Measurements from ENCODE around the gene EFCAB9. TPM values are rescaled to one million over a fixed set of nuclear protein-coding genes. Genes with fewer than 3 reads are reported as not detected.
"Not testable (repeated sequence)": the region's sequence is repeated elsewhere in the genome, so short reads cannot be mapped to it uniquely, and the experiment has no call there.

EFCAB9 gene
- total RNA-seq, 4 donors from 2014 or later, result not detected

DNA sequence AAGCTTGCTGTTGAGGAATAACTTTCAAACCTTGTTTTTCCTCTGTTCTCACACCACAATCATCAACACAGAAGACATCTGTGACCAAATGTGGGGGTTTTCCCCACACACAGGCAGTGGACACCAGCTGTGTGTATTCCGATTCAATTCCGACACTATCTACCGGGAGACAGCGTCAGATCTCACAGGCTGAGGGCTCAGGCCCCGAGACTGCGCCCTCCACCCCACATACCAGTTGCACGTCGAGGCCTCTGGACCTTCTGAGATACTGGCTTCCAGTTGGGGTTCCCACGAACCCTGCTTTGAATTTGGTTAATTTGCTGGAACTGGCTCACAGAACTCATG lies 47.3 kb upstream of the EFCAB9 start:
- no peak for DNase-seq
- H3K27ac ChIP-seq, result no peak overlapping the region
- H3K4me1 ChIP-seq, result no peaks in the 10 kb centered on the region
- H3K9me3 ChIP-seq, result no peaks in the 10 kb centered on the region
- no peak overlapping the region for H3K4me3 ChIP-seq
- H3K27me3 ChIP-seq, result no peaks in the 10 kb centered on the region
- H3K36me3 ChIP-seq, result no peaks in the 10 kb centered on the region
- TF ChIP-seq POLR2A (IDR thresholded peaks at IDR 0.05), result no peak
- TF ChIP-seq, protein P1, sequence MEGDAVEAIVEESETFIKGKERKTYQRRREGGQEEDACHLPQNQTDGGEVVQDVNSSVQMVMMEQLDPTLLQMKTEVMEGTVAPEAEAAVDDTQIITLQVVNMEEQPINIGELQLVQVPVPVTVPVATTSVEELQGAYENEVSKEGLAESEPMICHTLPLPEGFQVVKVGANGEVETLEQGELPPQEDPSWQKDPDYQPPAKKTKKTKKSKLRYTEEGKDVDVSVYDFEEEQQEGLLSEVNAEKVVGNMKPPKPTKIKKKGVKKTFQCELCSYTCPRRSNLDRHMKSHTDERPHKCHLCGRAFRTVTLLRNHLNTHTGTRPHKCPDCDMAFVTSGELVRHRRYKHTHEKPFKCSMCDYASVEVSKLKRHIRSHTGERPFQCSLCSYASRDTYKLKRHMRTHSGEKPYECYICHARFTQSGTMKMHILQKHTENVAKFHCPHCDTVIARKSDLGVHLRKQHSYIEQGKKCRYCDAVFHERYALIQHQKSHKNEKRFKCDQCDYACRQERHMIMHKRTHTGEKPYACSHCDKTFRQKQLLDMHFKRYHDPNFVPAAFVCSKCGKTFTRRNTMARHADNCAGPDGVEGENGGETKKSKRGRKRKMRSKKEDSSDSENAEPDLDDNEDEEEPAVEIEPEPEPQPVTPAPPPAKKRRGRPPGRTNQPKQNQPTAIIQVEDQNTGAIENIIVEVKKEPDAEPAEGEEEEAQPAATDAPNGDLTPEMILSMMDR (IDR thresholded peaks at IDR 0.05), result no peak
- intact Hi-C loops (cut with DNase I; ENCODE audit: low total_unique reads), result no loop called here

DNA sequence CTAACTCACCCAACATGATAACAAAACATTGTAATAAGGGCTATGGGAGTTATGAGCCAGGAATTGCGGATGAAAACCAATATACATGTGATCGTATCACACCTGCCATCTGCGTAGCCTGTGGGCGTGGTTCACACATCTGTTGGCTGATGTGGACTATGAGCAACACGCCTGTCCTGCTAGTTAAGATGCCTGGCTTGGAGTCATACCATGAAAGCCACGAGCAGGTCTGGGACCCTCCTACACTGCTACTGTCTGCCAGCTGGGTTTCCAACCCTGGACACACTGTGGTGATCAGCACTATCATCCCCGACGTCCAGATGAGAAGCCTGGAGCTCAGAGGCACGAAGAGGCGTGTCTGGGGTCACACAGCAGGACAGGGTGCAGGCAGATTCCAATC lies 46.1 kb upstream of the EFCAB9 start:
- Histone ChIP-seq H3K9me3 (no peaks in the 10 kb centered on the region), H3K4me3 (no peak overlapping the region), H3K27ac (no peak overlapping the region), H3K4me1 (no peaks in the 10 kb centered on the region), H3K36me3 (no peaks in the 10 kb centered on the region), H3K27me3 (no peaks in the 10 kb centered on the region)
- no peak for DNase-seq
- intact Hi-C loops (cut with DNase I; ENCODE audit: low total_unique reads), result no loop called here
- TF ChIP-seq POLR2A (IDR thresholded peaks at IDR 0.05), result no peak
- TF ChIP-seq, protein P1 (IDR thresholded peaks at IDR 0.05), result no peak

DNA sequence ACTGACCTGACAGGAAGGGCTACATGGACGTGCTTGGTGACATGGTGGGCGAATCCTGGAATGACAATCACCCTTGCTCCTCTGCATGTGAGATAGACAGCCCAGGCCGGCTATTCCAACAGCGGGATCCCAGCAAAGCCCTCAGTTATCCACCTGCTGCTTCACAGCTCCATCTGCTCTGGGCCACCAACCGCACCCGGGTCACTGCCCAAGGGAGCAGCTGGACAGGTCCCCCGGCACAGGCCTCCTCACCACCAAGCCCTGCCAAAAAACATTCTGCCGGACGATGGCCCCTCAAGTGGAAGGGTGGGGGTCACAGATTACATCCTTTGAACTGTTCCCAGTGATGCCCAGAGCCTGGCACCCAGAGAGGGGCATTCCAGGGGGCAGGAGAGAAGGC lies 45.6 kb upstream of the EFCAB9 start:
- TF ChIP-seq, protein P1 (IDR thresholded peaks at IDR 0.05), result no peak
- TF ChIP-seq POLR2A (IDR thresholded peaks at IDR 0.05), result no peak
- H3K9me3 ChIP-seq, result no peaks in the 10 kb centered on the region
- H3K27ac ChIP-seq, result no peak overlapping the region
- H3K36me3 ChIP-seq, result no peaks in the 10 kb centered on the region
- intact Hi-C loops (cut with DNase I; ENCODE audit: low total_unique reads), result no loop called here
- H3K4me3 ChIP-seq, result no peak overlapping the region
- H3K4me1 ChIP-seq, result no peaks in the 10 kb centered on the region
- H3K27me3 ChIP-seq, result no peaks in the 10 kb centered on the region
- DNase-seq, result no peak

DNA sequence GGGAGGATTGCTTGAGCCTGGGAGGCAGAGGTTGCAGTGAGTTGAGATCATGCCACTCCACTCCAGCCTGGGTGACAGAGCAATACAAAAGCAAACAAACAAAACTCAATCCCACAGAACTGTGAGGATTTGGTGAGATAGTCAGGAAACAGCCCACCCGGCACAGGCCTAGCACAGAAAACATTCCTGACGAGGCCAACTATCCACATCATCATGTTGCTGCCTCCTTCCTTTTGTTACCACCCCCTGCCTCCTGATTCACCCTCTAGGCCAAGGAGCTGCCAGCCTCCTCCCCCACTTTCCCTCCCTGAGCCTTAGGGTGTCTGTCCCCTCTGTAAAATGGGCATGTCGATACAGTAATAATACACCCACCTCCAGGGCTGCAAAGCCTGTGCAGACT lies 44.9 kb upstream of the EFCAB9 start:
- H3K4me3 ChIP-seq, result no peak overlapping the region
- TF ChIP-seq, protein P1 (IDR thresholded peaks at IDR 0.05), result no peak
- TF ChIP-seq POLR2A (IDR thresholded peaks at IDR 0.05), result no peak
- no peaks in the 10 kb centered on the region for H3K4me1 ChIP-seq
- H3K36me3 ChIP-seq, result no peaks in the 10 kb centered on the region
- H3K27me3 ChIP-seq, result no peaks in the 10 kb centered on the region
- intact Hi-C loops (cut with DNase I; ENCODE audit: low total_unique reads), result no loop called here
- DNase-seq, result no peak
- H3K9me3 ChIP-seq, result no peaks in the 10 kb centered on the region
- H3K27ac ChIP-seq, result no peak overlapping the region

DNA sequence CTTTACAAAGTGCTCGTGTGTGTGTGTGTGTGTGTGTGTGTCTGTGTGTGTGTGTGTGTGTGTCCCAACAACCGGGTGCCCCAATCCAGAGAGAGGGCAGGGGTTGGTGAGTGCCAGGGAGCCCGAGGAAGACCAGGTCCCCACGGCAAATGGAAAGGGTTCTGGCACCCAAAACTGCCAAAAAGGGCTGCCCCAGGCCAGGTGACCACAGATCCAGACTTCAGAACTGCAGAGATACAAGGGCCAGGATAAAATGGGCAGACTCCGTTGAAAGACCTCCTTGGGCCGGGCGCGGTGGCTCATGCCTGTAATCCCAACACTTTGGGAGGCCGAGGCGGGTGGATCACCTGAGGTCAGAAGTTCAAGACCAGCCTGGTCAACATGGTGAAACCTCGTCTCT lies 44.5 kb upstream of the EFCAB9 start:
- H3K4me3 ChIP-seq; H3K36me3 ChIP-seq; H3K9me3 ChIP-seq; H3K4me1 ChIP-seq; H3K27ac ChIP-seq; DNase-seq; intact Hi-C loops (cut with DNase I; ENCODE audit: low total_unique reads); H3K27me3 ChIP-seq: not testable (repeated sequence)

Measured in uterus (tissue), 4 donors.